SH-SY5Y (cell line): ENCODE data around the gene NCK2.

Experiments
- GATA2 ChIP-seq: IDR thresholded peaks from 2 replicates; pipeline ENCODE4 v1.6.1; 2011; ENCODE audit warnings: mild to moderate bottlenecking, low read depth, low read length
- GATA3 ChIP-seq: IDR thresholded peaks from 2 replicates; pipeline ENCODE4 v1.6.1; 2011; ENCODE audit warnings: low read depth, mild to moderate bottlenecking, low read length, moderate library complexity

- TF ChIP-seq GATA2: no peak
- TF ChIP-seq GATA3: no peak
These were observed 174.6 kb downstream of the NCK2 start for GRCh38 chr2:105919191-105919811.
